SK-N-DZ (cell line): ENCODE results near the gene SRRT.
"Not testable (repeated sequence)": the region's sequence is repeated elsewhere in the genome, so short reads cannot be mapped to it uniquely, and the experiment has no call there.

Source experiments
- DNase-seq: peaks from one replicate; pipeline ENCODE4 v3.0.0-alpha.2; 2015; ENCODE audit warnings: low spot score

SRRT gene

DNA sequence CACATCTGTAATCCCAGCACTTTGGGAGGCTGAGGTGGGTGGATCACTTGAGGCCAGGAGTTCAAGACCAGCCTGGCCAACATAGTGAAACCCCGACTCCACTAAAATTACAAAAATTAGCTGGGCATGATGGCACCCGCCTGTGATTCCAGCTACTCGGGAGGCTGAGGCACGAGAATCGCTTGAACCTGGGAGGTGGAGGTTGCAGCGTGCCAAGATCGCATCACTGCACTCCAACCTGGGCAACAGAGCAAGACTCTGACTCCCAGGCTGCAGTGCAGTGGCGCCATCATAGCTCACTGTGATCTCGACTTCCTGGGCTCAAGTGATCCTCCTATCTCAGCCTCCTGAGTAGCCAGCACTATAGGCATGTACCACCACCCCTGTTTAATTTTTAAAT, 20.0 kb upstream of the SRRT start:
- not testable (repeated sequence) for DNase-seq

DNA sequence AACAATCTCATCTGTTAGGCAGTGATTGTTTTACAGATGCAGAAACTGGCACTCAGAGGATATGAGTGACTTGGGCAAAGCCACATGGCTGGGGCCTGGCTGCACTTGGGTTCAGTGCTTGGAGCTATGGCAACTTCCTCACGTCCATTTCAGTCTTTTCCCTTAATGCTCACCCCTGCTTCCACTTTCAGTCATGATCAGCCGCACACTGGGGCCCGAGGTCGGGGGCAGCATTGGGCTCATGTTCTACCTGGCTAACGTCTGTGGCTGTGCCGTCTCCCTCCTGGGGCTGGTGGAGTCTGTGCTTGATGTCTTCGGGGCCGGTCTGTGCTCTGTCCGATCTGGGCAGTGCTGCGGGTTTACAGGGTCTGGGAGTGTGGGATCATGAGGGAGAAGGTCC, 19.4 kb upstream of the SRRT start:
- DNase-seq, result no peak

DNA sequence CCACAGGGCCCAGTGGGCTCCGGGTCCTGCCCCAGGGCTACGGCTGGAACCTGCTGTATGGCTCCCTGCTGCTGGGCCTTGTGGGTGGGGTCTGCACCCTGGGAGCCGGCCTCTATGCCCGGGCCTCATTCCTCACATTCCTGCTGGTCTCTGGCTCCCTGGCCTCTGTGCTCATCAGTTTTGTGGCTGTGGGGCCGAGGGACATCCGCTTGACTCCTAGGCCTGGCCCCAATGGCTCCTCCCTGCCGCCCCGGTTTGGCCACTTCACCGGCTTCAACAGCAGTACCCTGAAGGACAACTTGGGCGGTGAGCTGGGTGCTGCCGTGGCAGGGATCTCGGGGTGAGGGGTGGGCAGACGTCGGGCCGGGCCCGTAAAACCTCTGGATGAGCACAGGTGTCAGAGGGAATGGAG, 18.0 kb upstream of the SRRT start:
- no peak for DNase-seq

DNA sequence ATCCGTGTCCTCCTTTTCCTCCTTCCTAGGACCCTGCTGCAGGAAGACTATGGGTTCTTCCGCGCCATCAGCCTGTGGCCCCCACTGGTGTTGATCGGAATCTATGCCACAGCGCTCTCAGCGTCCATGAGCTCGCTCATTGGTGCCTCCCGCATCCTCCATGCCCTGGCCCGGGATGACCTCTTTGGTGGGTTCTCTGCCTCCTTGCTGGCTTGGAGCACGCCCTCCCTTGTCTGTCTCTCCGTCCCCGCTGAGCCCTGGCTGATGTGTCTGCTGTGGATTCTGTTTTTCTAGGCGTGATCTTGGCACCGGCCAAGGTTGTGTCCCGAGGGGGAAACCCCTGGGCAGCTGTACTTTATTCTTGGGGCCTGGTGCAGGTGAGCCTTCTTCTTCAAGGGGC, 15.0 kb upstream of the SRRT start:
- DNase-seq, result no peak

DNA sequence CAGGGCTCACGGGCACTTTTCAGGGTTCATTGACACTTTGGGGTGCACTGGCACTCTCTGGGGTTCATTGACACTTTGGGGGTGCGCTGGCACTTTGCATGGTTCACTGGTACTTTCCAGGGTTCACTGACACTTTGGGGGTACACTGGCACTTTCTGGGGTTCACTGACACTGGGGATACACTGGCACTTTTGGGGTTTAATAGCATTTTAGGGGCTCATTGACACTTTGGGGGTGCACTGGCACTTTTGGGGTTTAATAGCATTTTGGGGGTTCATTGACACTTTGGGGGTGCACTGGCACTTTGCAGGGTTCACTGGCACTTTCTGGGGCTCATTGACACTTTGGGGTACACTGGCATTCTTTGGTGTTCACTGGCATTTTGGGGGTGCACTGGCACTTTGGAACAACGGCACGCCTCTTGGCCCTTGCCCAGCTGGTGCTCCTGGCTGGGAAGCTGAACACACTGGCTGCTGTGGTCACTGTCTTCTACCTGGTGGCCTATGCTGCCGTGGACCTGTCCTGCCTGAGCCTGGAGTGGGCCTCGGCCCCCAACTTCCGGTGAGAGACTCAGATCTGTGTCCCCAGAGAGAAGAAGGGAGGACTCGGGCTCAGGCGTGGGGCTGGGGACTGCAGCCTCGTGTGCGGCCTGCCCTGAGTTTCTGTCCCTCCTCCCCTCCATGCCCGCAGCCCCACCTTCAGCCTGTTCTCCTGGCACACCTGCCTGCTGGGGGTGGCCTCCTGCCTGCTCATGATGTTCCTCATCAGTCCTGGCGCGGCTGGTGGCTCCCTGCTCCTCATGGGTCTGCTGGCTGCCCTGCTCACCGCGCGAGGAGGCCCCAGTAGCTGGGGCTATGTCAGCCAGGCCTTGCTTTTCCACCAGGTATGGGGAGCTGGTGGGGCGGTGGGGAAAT, 13.9 kb upstream of the SRRT start:
- no peak for DNase-seq

DNA sequence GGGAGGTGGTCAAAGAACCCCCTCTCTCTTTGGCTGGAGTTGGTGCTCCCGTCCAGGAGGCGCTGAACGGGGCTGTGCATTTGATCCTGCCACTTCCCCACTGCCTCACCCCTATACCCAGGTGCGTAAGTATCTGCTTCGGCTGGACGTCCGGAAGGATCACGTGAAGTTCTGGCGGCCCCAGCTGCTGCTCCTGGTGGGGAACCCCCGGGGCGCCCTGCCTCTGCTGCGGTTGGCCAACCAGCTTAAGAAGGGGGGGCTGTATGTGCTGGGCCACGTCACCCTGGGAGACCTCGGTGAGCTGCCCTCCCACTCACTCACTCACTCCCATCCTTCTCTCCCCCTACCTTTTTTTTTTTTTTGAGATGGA, 13.3 kb upstream of the SRRT start:
- no peak for DNase-seq

DNA sequence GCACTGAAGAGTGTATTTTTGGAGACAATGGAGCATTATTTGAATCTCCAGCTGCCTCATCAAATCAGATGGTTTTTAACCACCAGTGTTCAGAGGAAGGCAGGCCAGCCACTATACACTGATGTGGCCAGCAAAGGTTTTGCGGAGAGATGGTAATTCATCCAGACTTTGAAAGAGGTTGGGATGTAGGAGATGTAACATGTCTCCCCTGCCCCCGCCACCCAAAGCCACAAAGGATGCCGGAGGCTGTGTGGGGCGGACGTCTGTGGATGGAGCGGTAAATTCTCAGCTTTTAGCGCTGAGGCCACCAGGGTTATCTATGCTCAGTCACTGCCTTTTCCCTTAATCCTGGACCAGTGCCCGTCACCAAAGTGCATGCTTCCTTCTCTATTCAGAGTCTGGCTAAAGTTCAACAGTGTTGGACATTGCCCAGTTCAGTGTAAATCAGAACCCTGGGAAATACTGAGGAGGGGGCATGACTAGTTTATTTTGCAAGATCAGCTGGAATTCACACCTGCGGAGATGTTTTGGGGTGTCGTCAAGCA, 11.4 kb upstream of the SRRT start:
- no peak for DNase-seq

DNA sequence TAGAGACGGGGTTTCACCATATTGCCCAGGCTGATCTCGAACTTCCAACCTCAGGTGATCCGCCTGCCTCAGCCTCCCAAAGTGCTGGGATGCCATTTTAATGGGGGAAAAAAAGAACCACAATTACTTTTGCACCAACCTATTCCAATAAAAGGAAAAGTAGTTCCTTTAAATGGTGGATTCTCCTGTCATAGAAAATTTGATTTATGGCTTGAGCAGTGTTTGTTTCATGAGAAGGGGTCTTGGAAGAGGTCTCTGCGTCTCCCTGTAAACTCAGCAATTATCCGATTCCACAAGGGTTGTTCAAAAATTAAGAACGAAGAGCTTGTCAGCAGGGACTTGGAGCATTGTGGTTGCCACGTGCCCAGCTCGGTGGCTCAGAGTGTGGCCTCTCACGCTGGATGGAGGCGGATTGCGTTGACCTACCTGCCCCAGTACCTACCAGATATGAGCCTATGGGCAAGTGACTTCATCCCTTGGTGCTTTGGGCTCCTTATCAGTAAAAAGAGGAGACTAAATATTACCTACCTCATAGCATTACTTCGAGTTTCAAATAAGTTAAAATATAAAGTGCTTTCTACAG, 10.5 kb upstream of the SRRT start:
- DNase-seq, result no peak

DNA sequence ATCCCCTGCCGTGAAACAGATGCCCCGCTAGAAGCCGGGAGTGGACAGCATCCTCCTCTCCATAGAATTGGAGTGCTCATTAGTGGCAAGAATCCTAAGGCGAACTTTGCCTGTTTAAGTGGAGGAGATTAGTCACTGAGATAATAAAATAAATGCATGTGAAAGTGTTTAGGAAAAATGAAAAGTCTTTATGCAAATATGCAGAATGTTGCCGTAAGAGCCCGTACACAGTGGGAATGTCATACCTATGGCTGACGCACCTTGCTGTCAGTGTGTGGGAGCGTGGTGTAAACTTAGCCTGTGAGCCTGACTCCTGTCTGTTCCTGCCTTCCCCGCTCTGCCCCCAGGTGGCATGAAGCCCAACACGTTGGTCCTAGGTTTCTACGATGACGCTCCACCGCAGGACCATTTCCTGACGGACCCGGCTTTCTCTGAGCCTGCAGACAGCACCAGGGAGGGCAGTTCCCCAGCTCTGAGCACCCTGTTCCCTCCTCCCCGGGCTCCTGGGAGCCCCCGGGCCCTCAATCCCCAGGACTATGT, 9.5 kb upstream of the SRRT start:
- DNase-seq, result no peak

DNA sequence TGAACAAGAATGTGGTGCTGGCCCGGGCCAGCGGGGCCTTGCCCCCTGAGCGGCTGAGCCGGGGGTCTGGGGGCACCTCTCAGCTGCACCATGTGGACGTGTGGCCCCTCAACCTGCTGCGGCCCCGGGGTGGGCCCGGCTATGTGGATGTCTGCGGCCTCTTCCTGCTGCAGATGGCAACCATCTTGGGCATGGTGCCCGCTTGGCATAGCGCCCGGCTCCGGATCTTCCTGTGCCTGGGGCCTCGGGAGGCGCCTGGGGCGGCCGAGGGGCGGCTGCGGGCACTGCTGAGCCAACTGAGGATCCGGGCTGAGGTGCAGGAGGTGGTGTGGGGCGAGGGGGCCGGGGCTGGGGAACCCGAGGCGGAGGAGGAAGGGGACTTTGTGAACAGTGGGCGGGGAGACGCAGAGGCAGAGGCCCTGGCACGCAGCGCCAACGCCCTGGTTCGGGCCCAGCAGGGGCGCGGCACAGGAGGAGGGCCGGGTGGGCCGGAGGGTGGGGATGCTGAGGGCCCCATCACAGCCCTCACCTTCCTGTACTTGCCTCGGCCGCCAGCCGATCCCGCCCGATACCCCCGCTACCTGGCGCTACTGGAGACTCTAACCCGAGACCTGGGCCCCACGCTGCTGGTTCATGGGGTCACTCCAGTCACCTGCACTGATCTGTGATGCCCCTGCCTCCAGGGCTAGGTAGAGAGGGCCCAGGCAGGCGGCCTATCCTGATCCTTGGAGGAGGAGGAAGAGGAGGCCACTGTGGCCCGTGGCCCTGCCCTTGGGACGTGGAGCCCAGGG, 8.8 kb upstream of the SRRT start:
- DNase-seq, result no peak

DNA sequence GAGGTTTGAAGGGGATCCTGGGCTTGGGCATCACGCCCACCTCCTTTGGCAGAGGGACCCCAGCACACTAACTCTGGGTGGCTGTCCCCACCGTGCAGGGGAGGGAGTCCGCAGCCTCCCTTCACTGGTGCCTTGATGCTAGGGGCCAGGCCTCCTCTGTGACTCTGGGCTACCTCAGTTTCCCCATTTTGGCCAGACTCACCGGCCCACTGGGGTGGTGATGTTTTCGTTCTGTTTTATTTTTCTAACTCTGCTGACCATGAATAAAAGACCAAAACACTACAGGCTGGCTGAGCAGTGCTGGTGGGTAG, 8.2 kb upstream of the SRRT start:
- DNase-seq, result no peak

DNA sequence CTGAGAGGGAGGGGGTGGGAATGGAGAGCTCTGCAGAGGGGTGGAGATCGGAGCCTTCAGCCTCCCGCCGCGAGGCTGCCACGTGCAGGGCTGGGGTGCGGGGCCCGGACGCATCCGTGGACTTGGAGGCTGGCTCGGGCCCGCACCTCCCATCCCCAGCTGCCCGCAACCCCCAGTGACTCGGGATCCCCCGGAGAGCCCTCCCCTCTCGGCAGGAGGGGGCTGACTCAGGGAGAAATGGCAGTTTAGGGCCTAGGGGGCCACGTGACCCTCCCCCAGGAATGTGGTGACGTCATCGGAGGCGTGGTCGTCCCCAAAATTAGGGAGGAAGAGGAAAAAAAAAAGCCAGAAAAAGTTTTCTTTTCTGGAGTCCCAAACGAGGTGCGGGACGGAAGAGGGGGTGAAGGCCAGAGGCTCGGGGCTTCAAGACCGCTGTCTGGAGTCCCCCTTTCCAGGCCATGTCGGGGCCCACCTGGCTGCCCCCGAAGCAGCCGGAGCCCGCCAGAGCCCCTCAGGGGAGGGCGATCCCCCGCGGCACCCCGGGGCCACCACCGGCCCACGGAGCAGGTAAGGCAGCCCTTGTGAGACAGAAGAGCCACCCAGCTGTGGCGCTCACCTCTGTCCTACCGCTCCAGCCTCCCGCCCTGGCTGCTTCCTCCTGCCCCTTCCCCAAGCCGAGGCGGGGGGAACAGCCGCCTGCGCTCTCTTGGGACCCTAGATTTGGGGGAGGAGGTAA, 7.7 kb upstream of the SRRT start, which contains the start of gene TRIP6:
Gene TRIP6, plus strand, starts transcription at position 348 of the 736 bp plus-strand sequence. Its CDS starts 111 bp downstream, at position 459.
- DNase-seq, result no peak

DNA sequence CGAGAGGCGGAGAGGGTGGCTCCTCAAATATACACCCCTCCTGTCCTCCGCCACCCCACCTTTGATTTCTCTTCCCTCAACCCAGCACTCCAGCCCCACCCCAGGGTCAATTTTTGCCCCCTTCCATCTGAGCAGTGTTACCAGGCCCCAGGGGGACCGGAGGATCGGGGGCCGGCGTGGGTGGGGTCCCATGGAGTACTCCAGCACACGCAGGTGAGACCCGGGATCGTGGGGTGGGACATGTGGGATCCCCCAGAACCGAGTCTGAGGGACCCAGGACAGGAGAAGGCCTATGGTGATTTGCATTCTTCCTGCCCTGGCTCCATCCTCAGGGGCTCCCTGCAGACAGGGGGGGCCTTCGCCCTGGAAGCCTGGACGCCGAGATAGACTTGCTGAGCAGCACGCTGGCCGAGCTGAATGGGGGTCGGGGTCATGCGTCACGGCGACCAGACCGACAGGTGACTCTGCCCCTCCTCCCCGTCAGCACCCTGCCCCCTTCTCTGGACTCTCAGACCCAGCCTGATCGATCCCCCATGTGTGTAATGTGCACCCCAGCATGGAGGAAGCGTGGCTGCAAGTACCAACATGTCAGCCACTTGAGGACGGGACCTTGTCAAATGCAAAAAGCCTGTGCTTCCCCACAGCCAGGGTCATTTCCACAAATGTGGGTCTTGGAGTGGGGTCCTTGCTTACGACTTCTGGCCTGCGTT, 7.0 kb upstream of the SRRT start:
- no peak for DNase-seq

DNA sequence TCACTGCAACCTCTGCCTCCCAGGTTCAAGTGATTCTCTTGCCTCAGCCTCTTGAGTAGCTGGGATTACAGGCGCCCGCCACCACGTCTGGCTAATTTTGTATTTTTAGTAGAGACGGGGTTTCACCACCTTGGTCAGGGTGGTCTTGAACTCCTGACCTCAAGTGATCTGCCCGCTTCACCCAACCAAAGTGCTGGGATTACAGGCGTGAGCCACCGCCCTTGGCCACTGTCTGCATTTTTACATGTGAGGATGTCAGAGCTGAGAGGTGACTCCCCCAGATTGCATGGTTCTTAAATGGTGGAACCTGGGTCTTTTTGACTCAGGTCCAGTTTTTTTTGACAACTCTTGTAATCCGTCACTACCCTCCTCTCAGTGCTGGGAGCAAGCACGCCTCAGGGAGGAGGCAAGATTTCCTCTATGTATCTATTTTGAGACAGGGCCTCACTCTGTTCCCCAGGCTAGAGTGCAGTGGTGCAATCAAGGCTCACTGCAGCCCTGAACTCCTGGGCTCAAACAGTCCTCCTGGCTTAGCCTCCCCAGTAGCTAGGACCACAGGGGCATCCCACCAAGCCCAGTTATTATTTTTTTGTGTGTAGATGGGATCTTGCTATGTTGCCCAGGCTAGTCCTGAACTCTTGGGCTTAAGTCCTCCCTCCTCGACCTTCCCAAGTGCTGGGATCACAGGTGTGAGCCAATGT, 1.2 kb upstream of the SRRT start:
- no peak for DNase-seq

DNA sequence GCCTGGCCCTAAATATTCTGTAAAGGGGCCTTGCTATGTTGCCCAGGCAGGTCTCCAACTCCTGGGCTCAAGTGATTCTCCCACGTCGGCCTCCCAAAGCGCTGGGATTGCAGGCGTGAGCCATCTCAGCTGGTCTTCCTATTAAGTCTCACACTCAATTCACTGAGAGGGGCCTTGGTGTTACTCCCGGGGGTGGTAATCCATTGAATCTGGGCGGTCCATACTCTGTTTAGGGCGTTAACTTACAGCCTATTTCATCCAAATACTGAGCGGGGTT, 665 bp upstream of the SRRT start:
- DNase-seq, result no peak

DNA sequence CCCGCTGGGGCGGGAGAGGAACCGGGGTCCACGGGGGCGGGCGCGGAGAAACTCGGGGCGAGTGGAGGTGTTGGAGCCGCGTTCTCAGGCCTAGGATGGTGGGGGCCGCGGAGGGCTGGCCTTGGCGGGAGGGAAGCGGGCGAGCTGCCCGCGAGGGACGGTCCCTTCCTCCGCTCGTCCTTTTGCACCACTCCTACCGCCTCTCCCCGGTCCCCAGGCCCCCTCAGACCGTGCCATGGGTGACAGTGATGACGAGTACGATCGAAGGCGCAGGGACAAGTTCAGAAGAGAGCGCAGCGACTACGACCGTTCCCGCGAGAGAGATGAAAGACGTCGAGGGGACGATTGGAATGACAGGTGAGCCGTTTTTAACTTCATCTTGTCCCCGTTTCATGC, 451 bp downstream of the SRRT start:
- no peak for DNase-seq

DNA sequence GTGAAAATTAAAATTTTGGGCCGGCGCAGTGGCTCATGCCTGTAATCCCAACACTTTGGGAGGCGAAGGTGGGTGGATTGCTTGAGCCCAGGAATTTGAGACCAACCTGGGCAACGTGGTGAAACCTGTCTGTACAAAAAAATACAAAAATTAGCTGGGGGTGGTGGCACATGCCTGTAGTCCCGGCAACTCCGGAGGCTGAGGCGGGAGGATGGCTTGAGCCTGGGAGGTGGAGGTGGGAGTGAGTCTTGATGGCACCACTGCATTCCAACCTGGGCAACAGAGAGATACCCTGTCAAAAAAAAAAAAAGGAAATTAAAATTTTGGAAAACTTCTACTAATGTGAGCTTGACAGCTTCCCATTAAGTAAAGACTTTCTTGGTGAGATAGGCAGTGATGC, 3.1 kb downstream of the SRRT start:
- DNase-seq, result no peak

DNA sequence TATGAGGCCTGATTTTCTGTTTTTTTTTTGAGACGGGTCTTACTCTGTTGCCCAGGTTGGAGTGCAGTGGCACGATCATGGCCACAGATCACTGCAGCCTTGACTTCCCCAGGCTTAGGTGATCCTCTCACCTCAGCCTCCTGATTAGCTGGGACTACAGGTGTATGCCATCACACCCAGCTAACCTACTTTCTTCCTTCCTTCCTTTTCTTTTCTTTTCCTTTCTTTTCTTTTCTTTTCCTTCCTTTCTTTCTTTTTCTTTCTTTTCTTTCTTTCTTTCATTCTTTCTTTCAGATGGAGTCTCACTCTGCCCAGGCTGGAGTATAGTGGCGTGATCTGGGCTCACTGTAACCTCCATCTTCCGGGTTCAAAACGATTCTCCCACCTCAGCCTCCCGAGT, 3.8 kb downstream of the SRRT start:
- DNase-seq, result no peak

DNA sequence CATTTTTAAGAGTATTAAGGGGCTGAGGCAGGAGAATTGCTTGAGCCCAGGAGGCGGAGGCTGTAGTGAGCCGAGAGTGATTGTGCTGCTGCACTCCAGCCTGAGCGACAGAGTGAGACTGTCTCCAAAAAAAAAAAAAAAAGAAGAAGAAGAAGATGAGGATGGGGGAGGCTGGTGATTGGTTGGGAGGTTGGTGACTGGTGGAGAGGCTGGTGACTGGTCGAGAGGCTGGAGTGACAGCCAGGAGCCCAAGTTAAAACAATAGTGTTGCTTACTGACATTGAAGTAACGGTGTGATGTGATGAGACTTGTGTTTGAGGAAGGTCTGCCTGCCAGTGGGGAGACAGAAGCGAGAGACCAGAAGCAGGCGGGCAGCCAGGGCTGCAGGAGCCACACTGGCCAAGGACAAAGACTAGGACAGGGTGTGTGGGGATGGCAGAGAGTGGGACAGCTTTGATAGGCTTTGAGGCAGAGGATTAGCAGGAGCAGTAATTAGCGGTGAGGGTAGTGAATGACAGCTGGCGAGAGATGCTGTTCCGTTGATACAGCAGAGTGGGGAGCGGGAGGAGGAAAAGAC, 4.9 kb downstream of the SRRT start:
- DNase-seq, result no peak

DNA sequence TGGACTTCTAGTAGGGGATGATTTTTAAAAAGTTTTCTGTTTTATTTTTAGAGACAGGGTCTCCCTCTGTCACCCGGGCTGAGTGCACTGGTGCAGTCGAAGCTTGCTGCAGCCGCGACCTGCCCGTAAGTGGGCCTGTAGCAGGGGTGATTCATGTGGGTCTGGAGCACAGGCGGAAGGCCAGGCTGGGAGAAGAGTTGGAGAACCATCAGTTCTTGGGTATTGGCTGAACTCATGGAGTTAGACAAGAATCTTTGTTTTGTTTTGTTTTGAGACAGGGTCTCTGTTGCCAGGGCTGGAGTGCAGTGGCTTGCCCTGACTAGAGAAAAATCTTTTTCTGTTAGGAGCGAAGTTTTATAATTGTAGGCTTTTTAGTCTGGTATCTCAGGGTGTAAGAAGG, 5.7 kb downstream of the SRRT start:
- no peak for DNase-seq
